ENCODE results near the gene IQSEC2. TPM values are rescaled to one million over a fixed set of nuclear protein-coding genes. Genes with fewer than 3 reads are reported as not detected.

The IQSEC2 gene
- total and polyA plus RNA-seq, 7 donors = 8.2 to 63.8 (median 41.5) TPM

- TF ChIP-seq CTCF (IDR thresholded peaks at IDR 0.05) = no peak
- Histone ChIP-seq H3K27me3 (ENCODE audit: insufficient read depth in 3 of 3, low read length in 2 of 3) (peaks cover 0 to 24% (median 0%) of the 10 kb centered on the region in 3 donors), H3K9me3 (no peaks in the 10 kb centered on the region), H3K27ac (no peak overlapping the region), H3K36me3 (ENCODE audit: insufficient read depth in 1 of 2, low read depth in 1 of 2) (no peaks in the 10 kb centered on the region), H3K4me1 (no peaks in the 10 kb centered on the region), H3K4me3 (no peak overlapping the region)
- ATAC-seq = no peak
- intact Hi-C loops (cut with DNase I) = no loop called here
- 85 to 93% (median 89%) methylated on average over 19 to 22 of the region's 22 CpGs for WGBS, 3 donors
- DNase-seq = no peak
Observed at GRCh38 chrX:53254570-53255461, 26.6 kb downstream of the IQSEC2 start.

GRCh38 chrX:53253293-53254020, 27.9 kb downstream of the IQSEC2 start:
- no peak for DNase-seq
- H3K4me3 ChIP-seq = no peak overlapping the region
- H3K4me1 ChIP-seq = no peaks in the 10 kb centered on the region
- 84 to 94% (median 91%) methylated on average over 3 of the region's 3 CpGs for WGBS, 3 donors
- no peak overlapping the region for H3K27ac ChIP-seq
- TF ChIP-seq CTCF (IDR thresholded peaks at IDR 0.05) = no peak
- peaks cover 0 to 19% (median 0%) of the 10 kb centered on the region in 3 donors for H3K27me3 ChIP-seq (ENCODE audit: insufficient read depth in 3 of 3, low read length in 2 of 3)
- intact Hi-C loops (cut with DNase I) = no loop called here
- ATAC-seq = no peak
- H3K9me3 ChIP-seq = no peaks in the 10 kb centered on the region
- no peaks in the 10 kb centered on the region for H3K36me3 ChIP-seq (ENCODE audit: insufficient read depth in 1 of 2, low read depth in 1 of 2)

- no peak overlapping the region for H3K4me3 ChIP-seq
- H3K36me3 ChIP-seq (ENCODE audit: insufficient read depth in 1 of 2, low read depth in 1 of 2) = no peaks in the 10 kb centered on the region
- H3K9me3 ChIP-seq = no peaks in the 10 kb centered on the region
- DNase-seq (no peak), ATAC-seq (no peak)
- peaks cover 0 to 18% (median 0%) of the 10 kb centered on the region in 3 donors for H3K27me3 ChIP-seq (ENCODE audit: insufficient read depth in 3 of 3, low read length in 2 of 3)
- H3K4me1 ChIP-seq = no peaks in the 10 kb centered on the region
- intact Hi-C loops (cut with DNase I) = no loop called here
- TF ChIP-seq CTCF (IDR thresholded peaks at IDR 0.05) = no peak
- no peak overlapping the region for H3K27ac ChIP-seq
- 59 to 70% (median 62%) methylated on average over 2 of the region's 2 CpGs for WGBS, 3 donors
Observed at GRCh38 chrX:53251307-53251706, 30.1 kb downstream of the IQSEC2 start.

GRCh38 chrX:53250556-53250955, 30.8 kb downstream of the IQSEC2 start:
- TF ChIP-seq CTCF (IDR thresholded peaks at IDR 0.05) = no peak
- no peaks in the 10 kb centered on the region for H3K9me3 ChIP-seq
- H3K36me3 ChIP-seq (ENCODE audit: insufficient read depth in 1 of 2, low read depth in 1 of 2) = no peaks in the 10 kb centered on the region
- 90 to 93% (median 91%) methylated on average over 8 to 19 of the region's 19 CpGs for WGBS, 3 donors
- peaks cover 0 to 18% (median 0%) of the 10 kb centered on the region in 3 donors for H3K27me3 ChIP-seq (ENCODE audit: insufficient read depth in 3 of 3, low read length in 2 of 3)
- H3K4me1 ChIP-seq = no peaks in the 10 kb centered on the region
- intact Hi-C loops (cut with DNase I) = no loop called here
- no peak overlapping the region for H3K4me3 ChIP-seq
- H3K27ac ChIP-seq = no peak overlapping the region
- DNase-seq (no peak), ATAC-seq (no peak)

Data from psoas muscle (tissue), 8 donors.